ENCODE results near the gene CCL3. TPM values are rescaled to one million over a fixed set of nuclear protein-coding genes. Genes with fewer than 3 reads are reported as not detected.
"Not testable (repeated sequence)": the region's sequence is repeated elsewhere in the genome, so short reads cannot be mapped to it uniquely, and the experiment has no call there.

CCL3 gene
- total RNA-seq, 1 donor from 2014 or later = not detected

DNA sequence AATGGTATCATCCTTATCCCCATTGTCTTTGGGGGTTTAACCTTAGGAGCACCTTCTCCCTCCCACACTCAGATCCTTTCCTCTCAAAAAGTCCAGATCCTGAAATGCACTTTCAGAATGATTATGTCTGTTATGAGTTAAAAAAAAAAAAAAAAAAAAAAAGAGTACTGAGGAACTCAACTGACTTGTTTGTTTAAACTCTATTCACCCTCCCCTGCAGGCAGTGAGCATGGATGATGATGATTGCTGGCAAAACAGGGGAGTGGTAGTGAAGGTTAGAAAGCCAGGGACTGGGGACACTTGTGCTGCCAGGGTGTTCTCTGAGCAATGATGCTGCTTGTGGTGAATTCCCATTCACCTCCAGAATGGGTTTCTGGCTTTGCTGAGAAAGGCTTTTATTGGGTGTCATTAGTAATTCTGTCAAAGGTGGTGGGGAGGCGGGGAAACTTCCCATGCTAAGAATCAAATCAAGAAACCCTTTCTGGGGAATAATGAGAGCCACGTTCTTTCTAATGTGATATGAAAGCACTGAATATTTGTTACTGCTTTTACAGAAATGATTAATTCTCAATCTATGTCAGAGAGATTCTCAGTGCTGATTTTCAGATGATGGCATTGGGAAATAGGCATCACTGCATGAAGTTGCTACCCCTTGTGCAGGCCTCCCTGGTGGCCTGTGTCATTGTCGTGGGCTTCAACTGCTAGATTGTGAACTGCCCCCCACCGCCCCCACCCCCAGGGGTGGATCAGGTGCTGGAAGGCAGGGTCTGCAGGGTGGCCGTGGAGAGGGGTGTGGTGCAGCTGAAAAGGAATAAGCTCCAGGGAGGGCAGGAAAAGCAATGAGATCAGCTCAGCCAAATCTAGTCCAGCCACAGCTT, 27.8 kb upstream of the CCL3 start:
- DNase-seq (ENCODE audit: extremely low read depth, low read depth, low spot score) = no peak

DNA sequence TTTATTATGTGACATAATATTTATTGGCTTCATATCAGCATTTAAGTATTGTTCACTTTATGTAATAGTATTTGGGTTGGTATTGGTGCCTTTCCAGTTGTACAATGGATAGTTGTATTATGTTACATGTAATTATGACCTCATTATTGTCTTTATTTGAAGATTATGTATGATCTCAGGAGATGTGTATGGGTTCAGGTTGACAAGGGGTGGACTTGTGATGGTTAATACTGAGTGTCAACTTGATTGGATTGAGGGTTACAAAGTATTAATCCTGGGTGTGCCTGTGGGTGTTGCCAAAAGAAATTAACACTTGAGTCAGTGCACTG, 25.7 kb upstream of the CCL3 start:
- DNase-seq (ENCODE audit: extremely low read depth, low read depth, low spot score) = not testable (repeated sequence)

DNA sequence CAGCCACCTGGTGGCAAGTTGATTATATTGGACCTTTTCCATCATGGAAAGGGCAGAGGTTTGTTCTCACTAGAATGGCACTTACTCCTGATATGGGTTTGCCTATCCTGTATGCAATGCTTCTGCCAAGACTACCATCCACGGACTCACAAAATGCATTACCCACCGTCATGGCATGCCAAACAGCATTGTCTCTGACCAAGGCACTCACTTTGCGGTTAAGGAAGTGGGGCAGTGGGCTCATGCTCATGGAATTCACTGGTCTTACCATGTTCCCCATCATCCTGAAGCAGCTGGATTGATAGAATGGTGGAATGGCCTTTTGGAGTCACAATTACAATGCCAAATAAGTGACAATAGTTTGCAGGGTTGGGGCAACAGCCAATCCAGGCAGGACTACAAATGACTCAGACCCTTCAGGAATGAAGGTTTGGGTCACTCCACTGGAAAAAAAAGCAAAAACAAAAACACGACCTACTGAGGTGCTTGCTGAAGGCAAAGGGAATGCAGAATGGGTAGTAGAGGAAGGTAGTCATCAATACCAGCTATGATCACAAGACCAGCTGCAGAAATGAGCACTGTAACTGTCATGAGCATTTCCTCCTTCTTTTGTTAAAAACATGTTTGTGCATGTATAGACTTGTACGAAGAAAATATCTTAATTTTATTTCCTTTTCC, 25.2 kb upstream of the CCL3 start:
- DNase-seq (ENCODE audit: extremely low read depth, low read depth, low spot score) = not testable (repeated sequence)

DNA sequence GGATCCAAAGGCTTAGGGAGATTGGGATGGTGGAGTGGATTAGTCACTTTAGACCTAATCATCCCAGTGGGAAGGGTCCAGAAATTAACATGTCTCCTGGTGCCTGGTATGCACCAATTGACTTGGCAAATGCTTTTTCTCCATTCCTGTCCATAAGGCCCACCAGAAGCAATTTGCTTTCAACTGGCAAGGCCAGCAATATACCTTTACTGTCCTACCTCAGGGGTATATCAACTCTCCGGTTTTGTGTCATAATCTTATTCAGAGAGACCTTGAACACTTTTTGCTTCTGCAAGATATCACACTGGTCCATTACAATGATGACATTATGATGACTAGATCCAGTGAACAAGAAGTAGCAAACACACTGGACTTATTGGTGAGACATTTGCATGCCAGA, 23.2 kb upstream of the CCL3 start:
- not testable (repeated sequence) for DNase-seq (ENCODE audit: extremely low read depth, low read depth, low spot score)

DNA sequence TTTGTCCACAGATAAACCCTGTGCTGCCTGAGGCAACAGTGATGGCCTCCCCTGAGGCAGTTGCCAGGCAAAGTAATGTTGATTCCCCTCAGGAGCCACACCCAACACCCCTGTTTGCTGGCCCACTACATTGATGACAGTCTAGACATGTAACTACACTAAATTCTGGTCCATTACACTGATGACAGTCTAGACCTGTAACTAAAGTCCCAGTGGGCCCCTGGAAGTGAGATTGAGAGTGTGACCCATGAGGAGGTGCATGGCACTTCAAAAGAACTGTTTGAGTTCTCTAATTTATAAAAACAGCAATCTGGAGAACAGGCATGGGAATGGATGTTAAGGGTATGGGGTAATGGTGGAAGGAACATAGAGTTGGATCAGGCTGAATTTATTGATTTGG, 22.6 kb upstream of the CCL3 start:
- no peak for DNase-seq (ENCODE audit: extremely low read depth, low read depth, low spot score)

DNA sequence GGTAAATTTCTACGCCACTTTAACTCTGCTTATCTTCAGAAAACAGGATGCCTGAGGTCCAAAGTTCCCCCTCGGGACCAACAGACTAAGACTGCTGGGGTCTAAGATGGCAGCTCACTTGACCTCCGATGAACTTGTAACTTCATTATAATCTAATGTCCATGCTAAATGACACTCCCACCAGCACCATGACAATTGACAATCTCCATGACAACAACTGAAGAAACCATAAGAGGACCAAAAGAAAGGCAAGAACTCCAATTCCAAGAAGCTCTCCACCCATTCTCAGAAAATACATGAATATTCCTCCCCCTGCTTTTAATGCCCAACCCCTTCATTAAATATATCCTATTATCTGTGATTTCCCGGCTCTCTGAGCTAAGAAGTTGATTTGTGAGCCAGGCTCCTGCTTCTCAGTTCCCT, 21.1 kb upstream of the CCL3 start:
- DNase-seq (ENCODE audit: extremely low read depth, low read depth, low spot score) = no peak

DNA sequence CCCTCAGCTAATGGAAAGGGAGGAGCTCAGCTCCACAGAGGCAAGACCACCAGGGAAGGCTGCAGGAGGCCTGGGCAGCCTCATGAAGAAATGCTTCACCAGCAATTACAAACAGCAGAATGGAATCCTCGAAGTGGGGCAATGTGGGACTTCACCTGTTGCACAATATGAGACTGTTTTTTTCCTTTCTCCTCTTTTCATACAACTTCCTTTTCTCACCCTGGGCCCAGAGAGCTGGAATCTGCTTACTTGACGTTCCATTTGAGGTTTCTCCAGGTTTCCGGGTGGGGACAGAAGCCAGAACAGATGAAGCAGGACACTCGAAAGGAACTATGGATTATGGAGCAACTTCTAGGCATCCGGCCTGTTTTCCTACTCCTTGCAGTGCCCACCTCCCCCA, 18.3 kb upstream of the CCL3 start:
- not testable (repeated sequence) for DNase-seq (ENCODE audit: extremely low read depth, low read depth, low spot score)

DNA sequence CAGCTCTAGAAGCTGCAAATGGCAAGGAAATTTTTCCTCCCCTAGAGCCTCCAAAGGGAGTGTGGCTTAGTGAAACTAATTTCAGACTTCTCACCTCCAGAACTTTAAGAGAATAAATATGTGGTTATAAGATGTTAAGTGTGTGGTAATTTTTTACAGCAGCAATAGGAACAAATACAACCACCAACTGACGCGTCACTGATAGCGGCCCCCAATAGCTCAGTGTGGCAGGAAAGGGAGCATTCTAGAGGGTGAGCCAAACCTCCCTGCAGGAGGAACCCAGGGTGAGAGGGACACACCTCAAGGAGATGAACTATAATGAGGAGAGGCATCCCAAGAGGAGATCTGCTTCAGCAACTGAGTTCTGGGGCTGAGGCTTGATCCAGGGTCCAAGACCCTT, 17.7 kb upstream of the CCL3 start:
- no peak for DNase-seq (ENCODE audit: extremely low read depth, low read depth, low spot score)

DNA sequence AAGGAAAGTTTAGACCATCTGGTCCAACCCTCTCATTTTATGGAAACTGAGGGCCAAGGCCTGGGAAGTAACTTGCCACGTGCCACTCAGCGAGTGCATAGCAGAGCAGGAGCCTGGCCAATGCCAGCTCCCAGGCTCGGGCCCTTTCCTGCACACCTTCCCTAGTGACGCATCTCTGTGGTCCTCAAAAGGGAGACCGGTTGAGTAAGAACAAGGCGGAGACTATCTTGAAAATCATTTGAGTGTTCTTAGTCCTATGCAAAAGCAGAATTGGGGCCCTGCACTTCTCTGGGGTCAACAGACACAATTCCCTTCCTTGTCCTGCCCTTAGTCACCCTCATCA, 16.5 kb upstream of the CCL3 start:
- no peak for DNase-seq (ENCODE audit: extremely low read depth, low read depth, low spot score)

DNA sequence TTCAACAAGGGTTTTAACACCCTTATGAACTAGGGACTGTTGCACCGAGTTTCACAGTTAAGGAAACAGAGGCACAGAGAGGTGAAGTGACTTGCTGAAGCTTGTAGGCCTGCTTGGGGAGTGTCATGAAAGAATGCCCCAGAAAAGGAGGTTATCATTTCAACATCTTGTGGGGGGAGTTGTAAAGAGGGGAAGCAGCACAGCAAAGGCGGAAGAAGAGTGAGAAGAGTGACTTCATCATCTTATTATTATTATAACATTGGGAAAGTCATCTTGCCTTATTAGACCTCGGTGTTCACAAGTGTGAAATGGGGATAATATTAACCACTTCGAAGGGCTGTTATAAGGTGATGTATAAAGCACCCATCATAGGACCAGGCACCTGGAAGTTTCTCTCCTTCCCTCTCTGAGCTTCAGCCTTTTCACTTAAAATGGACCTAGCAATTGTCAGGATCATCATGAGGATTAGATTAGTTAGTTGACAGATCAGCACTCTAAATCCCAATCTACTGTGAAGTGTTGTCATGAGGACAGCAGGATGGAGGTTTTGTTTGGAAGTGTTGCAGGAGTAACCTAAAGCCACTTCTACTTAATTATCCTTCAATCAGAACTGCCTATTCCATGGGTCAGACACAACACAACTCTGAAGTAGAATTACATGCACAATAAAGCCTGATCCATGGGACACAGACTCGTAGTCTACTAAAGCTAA, 16.0 kb upstream of the CCL3 start:
- no peak for DNase-seq (ENCODE audit: extremely low read depth, low read depth, low spot score)

DNA sequence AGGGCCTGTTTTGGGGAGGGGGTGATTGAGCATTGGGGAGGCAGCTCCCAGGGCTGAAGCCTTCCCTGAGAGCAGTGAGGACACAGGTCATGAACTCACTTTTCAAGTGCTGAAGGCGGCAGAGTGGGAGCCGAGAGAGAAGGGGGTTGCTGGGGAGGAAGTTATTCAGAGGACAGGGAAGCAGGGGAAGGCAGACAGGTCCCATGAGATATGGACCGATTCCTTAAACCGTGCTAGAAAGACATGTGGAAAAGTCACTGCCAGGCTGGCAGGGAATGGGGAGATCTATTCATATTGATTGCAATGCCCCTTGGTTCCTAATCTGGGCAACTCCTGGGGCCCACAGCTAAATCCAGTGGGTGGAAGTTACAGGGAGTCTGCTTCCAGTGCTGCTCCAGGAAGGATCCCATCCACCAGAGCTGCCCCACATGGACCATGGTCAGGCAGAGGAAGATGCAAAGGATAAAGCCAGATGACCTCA, 14.8 kb upstream of the CCL3 start:
- DNase-seq (ENCODE audit: extremely low read depth, low read depth, low spot score) = no peak

DNA sequence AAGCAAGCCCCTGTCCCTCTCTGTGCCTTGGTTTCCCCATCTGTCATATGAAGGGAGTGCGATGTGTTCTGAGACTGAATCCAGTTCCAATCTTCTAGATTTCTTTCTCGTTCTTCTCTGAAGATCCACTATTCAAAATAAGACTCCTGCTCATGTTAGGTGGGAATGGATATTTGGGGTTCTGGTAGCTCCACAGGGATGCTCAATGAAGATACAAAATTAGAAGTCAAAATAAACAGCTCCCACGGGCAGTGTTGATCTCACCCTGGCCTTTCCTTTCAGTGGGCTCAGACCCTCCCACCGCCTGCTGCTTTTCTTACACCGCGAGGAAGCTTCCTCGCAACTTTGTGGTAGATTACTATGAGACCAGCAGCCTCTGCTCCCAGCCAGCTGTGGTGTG, 14.3 kb upstream of the CCL3 start:
- DNase-seq (ENCODE audit: extremely low read depth, low read depth, low spot score) = not testable (repeated sequence)

DNA sequence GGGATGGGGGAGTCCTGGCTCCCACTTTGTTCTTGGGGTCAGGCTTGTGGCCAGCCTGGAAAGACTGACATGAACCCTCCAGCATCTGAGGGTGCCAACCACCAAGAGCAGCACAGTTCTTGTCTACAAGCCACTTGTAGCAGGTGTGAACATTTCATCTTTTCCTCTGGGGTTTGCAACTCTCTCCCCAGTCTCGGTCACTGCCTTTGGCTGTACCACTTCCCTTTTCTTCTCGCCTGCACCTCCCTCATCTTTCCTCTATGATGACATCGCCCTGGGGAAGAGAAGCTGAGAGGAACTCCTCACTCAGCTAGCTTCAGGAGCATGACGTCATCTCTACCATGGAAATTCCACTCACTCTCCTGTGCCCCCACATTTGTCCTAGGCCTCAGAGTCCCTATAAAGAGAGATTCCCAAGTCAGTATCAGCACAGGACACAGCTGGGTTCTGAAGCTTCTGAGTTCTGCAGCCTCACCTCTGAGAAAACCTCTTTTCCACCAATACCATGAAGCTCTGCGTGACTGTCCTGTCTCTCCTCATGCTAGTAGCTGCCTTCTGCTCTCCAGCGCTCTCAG, 13.5 kb upstream of the CCL3 start, which contains the start of gene CCL4:
Gene CCL4 (plus strand): TSS at position 427 of the 575 bp plus-strand sequence. CDS start 79 bp downstream, at position 506.
- not testable (repeated sequence) for DNase-seq (ENCODE audit: extremely low read depth, low read depth, low spot score)

DNA sequence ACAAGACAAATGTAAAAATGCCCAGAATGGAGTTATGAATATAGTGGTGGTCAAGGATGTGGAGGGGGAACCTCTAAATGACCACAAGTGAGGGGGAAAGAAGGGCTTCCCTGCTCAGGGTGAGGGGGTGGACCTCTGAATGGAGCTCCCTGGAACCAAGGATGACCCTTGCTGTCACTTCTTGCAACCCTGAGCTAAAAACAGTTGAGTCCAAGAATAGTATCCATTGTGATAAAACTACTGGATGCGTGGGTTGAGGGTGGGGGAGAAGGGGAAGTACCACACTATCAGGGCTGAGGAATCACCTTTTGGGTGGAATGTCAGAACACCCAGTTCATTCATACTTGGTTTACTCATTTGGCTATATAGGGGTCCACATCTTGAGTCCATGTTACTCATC, 9.1 kb upstream of the CCL3 start:
- not testable (repeated sequence) for DNase-seq (ENCODE audit: extremely low read depth, low read depth, low spot score)

DNA sequence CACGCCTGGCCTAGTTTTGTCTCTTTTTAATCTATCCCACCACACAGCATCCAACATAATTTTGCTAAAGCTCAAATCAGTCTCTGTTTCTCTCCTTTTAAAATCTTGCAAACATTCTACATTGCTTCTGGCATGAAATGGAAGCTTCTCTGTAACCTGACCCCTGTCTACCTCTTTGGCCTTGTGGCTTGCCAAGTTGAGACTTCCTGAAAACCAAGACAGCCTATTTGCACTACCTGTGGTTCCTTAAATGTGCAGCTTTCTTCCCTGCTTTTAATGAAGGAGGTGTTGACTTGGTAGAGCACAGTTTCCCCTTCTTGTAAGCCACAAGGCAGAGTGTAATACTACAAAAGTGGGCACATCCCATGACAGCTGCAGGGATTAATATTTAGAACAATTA, 6.0 kb upstream of the CCL3 start:
- no peak for DNase-seq (ENCODE audit: extremely low read depth, low read depth, low spot score)

DNA sequence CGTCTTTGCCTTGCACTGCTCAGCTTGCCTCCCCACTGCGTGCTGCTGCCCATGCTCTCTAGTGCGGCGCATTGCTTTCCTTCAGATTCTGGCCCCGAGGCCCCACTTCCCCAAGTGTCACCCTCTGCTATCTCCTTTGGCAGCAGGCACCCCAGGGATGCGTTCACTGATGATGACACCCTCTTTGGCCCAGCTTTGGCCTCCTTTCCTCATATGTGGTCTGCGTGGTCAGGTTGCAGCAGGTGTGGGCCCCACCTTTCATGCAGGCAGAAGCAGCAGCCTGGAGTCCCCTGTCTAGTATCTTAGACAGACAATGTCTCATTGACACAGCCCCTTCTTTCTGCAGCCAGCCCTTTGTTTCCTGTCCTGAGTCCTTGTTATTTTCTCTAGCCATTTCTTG, 4.8 kb upstream of the CCL3 start:
- no peak for DNase-seq (ENCODE audit: extremely low read depth, low read depth, low spot score)

DNA sequence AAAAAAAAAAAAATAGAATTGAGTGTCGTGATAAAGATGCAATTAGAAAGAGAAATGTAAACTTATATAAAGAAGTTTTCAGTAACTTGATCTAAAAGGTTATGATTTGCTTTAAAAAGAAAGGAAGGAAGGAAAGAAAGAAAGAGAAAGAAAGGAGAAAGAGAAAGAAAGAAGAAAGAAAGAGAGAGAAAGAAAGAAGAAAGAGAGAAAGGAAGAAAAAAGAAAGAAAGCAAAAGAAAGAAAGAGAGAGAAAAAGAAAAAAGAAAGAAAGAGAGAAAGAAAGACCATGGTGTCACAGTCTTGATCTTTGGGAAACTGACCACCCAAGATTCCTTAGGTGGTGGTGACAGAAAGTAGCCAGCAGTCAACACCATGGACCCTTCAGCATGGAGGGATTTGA, 4.3 kb upstream of the CCL3 start:
- no peak for DNase-seq (ENCODE audit: extremely low read depth, low read depth, low spot score)

DNA sequence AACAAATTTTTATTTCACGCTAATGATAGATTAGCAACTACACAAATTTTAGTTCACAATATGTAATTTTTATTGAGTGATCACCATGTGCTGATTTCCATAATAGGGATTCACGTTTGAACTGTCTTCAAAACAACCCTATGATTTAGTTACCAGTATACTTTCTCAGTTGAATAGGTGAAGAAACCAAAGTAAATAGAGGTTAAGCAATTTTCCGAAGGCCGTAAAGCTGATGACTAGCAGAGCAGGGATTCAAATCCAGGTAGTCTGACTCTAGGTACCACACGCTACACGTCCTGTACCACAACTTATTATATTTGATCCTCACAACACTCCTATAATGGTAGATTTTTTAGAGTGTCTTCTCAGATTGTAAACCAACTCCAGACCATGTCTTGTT, 2.8 kb upstream of the CCL3 start:
- not testable (repeated sequence) for DNase-seq (ENCODE audit: extremely low read depth, low read depth, low spot score)

DNA sequence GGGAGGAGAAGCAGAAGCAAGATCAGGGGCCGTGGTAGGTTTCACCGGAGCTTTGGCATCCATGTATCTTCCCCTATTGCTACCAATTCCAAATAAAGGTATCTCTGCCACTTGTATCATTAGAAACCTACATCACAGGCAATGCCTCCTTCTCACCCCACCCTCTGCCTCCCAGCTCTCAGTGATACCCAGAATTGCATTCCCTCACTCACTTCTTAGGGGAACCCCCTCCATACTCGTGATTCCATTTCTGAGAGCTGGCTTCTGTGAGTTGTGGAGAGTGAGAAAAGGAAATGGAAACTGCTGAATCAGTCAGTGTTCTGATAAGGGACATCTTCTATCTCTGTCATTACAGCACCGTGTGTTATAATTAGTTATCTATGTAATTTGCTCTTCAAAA, 2.3 kb upstream of the CCL3 start:
- no peak for DNase-seq (ENCODE audit: extremely low read depth, low read depth, low spot score)

DNA sequence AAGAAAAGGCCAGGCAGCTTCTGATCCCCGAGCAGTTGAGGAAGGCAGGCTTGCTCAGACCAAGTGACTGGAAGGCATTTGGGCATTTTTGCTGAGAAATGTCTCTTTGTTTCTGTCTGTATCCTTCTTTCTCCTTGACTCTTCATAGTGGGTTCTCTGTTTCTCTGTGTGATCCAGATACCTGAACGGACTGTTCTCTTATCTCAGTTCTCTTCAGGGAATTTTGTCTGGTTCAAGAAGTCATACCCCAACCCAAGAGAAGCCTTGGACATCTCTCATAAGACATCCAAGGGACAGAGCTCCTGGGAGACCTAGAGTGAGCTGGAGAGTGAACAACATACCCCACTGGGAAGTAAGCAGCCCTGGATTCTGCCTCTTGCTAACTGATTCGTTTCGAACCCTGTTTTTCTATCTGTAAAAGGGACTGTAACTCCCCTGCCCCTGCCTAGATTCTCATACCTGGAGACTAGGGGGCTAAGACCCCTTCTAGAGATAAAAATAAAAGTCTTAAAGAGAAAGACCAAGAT, 541 bp downstream of the CCL3 start:
- no peak for DNase-seq (ENCODE audit: extremely low read depth, low read depth, low spot score)

All from glomerular endothelial cell (primary cell).